Body of pancreas (tissue), 4 donors: ENCODE results near the gene SIGLEC1.

Source experiments
- POLR2A ChIP-seq, 3 donors: fragments of 450-650 bp; IDR thresholded peaks; one replicate each; pipeline ENCODE4 v1.6.1; 2016; ENCODE audit warnings: antibody characterized with exemption in 3 of 3, mild to moderate bottlenecking in 2 of 3
- TF ChIP-seq, protein P1 (sequence below), 7 experiments: fragments of 450-650 bp in 4 of 7; fragments of 200-600 bp in 3 of 7; sonication (generic) in 3 of 7; IDR thresholded peaks; one replicate each; pipeline ENCODE4 v1.5.1; 2016 to 2019; ENCODE audit warnings: antibody characterized with exemption in 7 of 7

- TF ChIP-seq, protein P1, sequence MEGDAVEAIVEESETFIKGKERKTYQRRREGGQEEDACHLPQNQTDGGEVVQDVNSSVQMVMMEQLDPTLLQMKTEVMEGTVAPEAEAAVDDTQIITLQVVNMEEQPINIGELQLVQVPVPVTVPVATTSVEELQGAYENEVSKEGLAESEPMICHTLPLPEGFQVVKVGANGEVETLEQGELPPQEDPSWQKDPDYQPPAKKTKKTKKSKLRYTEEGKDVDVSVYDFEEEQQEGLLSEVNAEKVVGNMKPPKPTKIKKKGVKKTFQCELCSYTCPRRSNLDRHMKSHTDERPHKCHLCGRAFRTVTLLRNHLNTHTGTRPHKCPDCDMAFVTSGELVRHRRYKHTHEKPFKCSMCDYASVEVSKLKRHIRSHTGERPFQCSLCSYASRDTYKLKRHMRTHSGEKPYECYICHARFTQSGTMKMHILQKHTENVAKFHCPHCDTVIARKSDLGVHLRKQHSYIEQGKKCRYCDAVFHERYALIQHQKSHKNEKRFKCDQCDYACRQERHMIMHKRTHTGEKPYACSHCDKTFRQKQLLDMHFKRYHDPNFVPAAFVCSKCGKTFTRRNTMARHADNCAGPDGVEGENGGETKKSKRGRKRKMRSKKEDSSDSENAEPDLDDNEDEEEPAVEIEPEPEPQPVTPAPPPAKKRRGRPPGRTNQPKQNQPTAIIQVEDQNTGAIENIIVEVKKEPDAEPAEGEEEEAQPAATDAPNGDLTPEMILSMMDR (IDR thresholded peaks at IDR 0.05): no peak
- TF ChIP-seq POLR2A (IDR thresholded peaks at IDR 0.05): no peak
These were observed 21.0 kb upstream of the SIGLEC1 start for GRCh38 chr20:3733119-3733995.
